ENCODE results near the gene HDDC2. TPM values are rescaled to one million over a fixed set of nuclear protein-coding genes. Genes with fewer than 3 reads are reported as not detected.

HDDC2 gene
- total and polyA plus RNA-seq, 11 donors: 70.2 to 170 (median 92.6) TPM

DNA sequence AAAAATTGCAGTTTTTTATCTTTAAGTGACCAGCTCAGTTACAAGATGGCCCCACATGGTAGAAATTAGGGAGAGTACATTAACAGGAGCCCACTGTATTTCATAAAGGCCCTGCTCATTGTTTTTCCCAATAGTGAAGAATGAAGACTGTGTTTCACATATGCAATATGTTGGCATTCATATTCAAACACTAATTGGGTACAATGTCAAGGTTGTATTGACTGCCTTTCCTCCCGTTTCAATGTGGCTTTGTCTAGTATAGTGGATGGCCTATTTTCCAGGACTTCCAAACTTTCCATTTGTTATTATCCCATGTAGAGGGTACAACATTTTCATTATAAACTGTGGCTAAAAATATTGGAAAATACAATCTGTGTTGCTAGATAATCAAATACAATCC is 51.3 kb downstream of the HDDC2 start:
- peaks cover 0 to 16% (median 4%) of the 10 kb centered on the region in 12 donors for H3K4me1 ChIP-seq
- intact Hi-C loops (cut with DNase I): no loop called here
- TF ChIP-seq POLR2A (IDR thresholded peaks at IDR 0.05) (no peak), CTCF (IDR thresholded peaks at IDR 0.05) (no peak)
- no peaks in the 10 kb centered on the region for H3K9me3 ChIP-seq
- WGBS, 4 donors: 88 to 97% (median 93%) methylated on average over 1 of the region's 1 CpG
- ATAC-seq: no peak
- H3K27me3 ChIP-seq: no peaks in the 10 kb centered on the region
- no peak for DNase-seq
- peaks cover 0 to 4% (median 0%) of the 10 kb centered on the region in 9 donors for H3K36me3 ChIP-seq
- H3K4me3 ChIP-seq: no peak overlapping the region
- H3K27ac ChIP-seq: no peak overlapping the region

GRCh38 chr6:125248136-125248535 is 53.6 kb downstream of the HDDC2 start:
- peaks cover 0 to 4% (median 0%) of the 10 kb centered on the region in 9 donors for H3K36me3 ChIP-seq
- no peak overlapping the region for H3K27ac ChIP-seq
- peaks cover 0 to 9% (median 1%) of the 10 kb centered on the region in 12 donors for H3K9me3 ChIP-seq
- no peak overlapping the region for H3K4me3 ChIP-seq
- TF ChIP-seq POLR2A (IDR thresholded peaks at IDR 0.05) (no peak), CTCF (IDR thresholded peaks at IDR 0.05) (no peak)
- WGBS, 4 donors: 94 to 97% (median 95%) methylated on average over 7 of the region's 7 CpGs
- ATAC-seq (no peak), DNase-seq (no peak)
- H3K4me1 ChIP-seq: peaks cover 0 to 19% (median 6%) of the 10 kb centered on the region in 12 donors
- intact Hi-C loops (cut with DNase I): no loop called here
- no peaks in the 10 kb centered on the region for H3K27me3 ChIP-seq

DNA sequence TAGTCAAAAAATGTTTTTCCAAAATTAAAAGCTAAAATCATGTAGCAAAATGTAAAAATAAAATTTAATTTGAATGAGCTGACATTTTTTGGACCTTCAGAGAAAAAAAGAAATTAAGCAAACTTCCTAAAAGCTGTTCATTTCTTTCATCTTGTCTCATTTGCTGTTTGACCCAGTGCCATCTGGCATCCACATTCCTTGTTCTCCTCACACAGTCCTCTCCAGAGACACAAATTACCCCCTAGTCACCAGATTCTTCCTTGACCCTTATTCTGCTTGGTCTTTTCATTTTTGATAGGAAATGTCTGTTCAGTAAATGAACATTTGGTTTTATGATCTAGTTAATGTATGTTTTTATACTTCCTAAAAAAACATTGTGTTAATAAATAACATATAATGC is 55.2 kb downstream of the HDDC2 start:
- intact Hi-C loops (cut with DNase I): no loop called here
- H3K9me3 ChIP-seq: peaks cover 0 to 25% (median 6%) of the 10 kb centered on the region in 12 donors
- H3K27ac ChIP-seq: no peak overlapping the region
- DNase-seq (no peak), ATAC-seq (no peak)
- no peaks in the 10 kb centered on the region for H3K27me3 ChIP-seq
- H3K36me3 ChIP-seq: peaks cover 0 to 4% (median 0%) of the 10 kb centered on the region in 9 donors
- peaks cover 0 to 14% (median 2%) of the 10 kb centered on the region in 12 donors for H3K4me1 ChIP-seq
- TF ChIP-seq CTCF (IDR thresholded peaks at IDR 0.05) (no peak), POLR2A (IDR thresholded peaks at IDR 0.05) (no peak)
- no peak overlapping the region for H3K4me3 ChIP-seq

DNA sequence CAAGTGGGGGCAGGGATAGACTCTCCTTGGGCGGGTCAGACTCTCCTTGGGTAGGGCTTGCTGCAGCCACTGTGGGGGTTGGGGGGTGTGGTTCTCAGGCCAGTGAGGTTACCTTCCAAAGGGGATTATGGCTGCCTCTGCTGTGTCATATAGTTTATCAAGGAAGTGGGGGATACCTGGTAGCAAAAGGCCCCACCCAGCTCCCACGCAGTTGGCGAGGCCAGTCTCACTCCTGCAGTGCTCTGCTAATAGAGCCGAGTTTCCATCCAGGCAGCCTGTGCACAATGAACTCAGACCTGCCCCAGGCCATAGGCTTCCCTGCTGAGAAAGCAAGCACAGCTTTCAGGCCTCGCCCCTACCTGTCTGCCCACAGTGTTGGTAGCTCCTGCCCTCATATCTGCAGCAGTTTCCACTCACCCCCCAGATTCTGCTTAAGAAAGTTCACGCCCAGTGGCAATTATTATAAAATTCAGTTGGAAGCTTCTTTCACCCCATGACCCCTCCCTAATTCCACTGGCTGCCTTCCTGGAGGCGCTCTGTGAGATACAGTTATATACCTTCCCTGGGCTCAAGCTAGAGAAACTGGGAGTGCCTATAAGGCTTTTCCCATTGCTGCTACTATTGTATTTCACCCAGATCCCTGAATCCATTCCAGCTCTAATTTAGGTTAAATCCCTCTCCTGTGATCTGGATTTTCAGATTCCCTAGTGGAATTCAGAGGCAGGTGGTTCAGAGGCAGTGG is 56.1 kb downstream of the HDDC2 start:
- no peak overlapping the region for H3K4me3 ChIP-seq
- peaks cover 0 to 12% (median 1%) of the 10 kb centered on the region in 12 donors for H3K4me1 ChIP-seq
- intact Hi-C loops (cut with DNase I): no loop called here
- peaks cover 0 to 4% (median 0%) of the 10 kb centered on the region in 9 donors for H3K36me3 ChIP-seq
- DNase-seq: no peak
- ATAC-seq: no peak
- H3K27me3 ChIP-seq: no peaks in the 10 kb centered on the region
- no peak overlapping the region for H3K27ac ChIP-seq
- 93 to 96% (median 94%) methylated on average over 7 of the region's 7 CpGs for WGBS, 4 donors
- peaks cover 0 to 33% (median 10%) of the 10 kb centered on the region in 12 donors for H3K9me3 ChIP-seq
- TF ChIP-seq CTCF (IDR thresholded peaks at IDR 0.05) (no peak), POLR2A (IDR thresholded peaks at IDR 0.05) (no peak)

Measured in heart left ventricle (tissue), 16 donors.